ENCODE data around the gene MTX1.
A peak's percentile ranks its signal among the peaks of the same experiment; 100 is the strongest.
"Not testable (repeated sequence)": the region's sequence is repeated elsewhere in the genome, so short reads cannot be mapped to it uniquely, and the experiment has no call there.

The MTX1 gene

GRCh38 chr1:155209312-155209721 lies 822 bp downstream of the MTX1 start:
- DNase-seq, result no peak

- no peak for DNase-seq
Measured at GRCh38 chr1:155210314-155211104, 2.0 kb downstream of the MTX1 start.

- not testable (repeated sequence) for DNase-seq
Measured at GRCh38 chr1:155211381-155212050, 3.0 kb downstream of the MTX1 start.

GRCh38 chr1:155212051-155212440 lies 3.6 kb downstream of the MTX1 start:
- not testable (repeated sequence) for DNase-seq

- not testable (repeated sequence) for DNase-seq
Measured at GRCh38 chr1:155214702-155215101, 6.2 kb downstream of the MTX1 start.

GRCh38 chr1:155218854-155219591 lies 10.5 kb downstream of the MTX1 start:
- DNase-seq, result no peak

GRCh38 chr1:155219592-155220031 lies 11.1 kb downstream of the MTX1 start:
- DNase-seq, result no peak

- DNase-seq, result not testable (repeated sequence)
Measured at GRCh38 chr1:155220211-155220965, 11.9 kb downstream of the MTX1 start.

GRCh38 chr1:155223047-155223446 lies 14.6 kb downstream of the MTX1 start:
- no peak for DNase-seq

GRCh38 chr1:155225404-155225759 lies 16.9 kb downstream of the MTX1 start:
- DNase-seq, result not testable (repeated sequence)

GRCh38 chr1:155226188-155226909 lies 17.9 kb downstream of the MTX1 start:
- peak; percentile 75 for DNase-seq

GRCh38 chr1:155226910-155227260 lies 18.4 kb downstream of the MTX1 start:
- no peak for DNase-seq

- peak; percentile 94 for DNase-seq
Measured at GRCh38 chr1:155227261-155228095, 19.0 kb downstream of the MTX1 start.

GRCh38 chr1:155228096-155228427 lies 19.6 kb downstream of the MTX1 start:
- DNase-seq, result no peak

GRCh38 chr1:155231302-155231701 lies 22.8 kb downstream of the MTX1 start:
- not testable (repeated sequence) for DNase-seq

- not testable (repeated sequence) for DNase-seq
Measured at GRCh38 chr1:155232001-155232978, 23.8 kb downstream of the MTX1 start.

GRCh38 chr1:155233502-155233901 lies 25.0 kb downstream of the MTX1 start:
- DNase-seq, result not testable (repeated sequence)

GRCh38 chr1:155235375-155235774 lies 26.9 kb downstream of the MTX1 start:
- DNase-seq, result not testable (repeated sequence)

GRCh38 chr1:155236451-155236850 lies 28.0 kb downstream of the MTX1 start:
- DNase-seq, result no peak

GRCh38 chr1:155241069-155241679 lies 32.7 kb downstream of the MTX1 start:
- DNase-seq, result peak; percentile 54
